ENCODE measurements around the gene DCAF8.

Gene DCAF8

DNA sequence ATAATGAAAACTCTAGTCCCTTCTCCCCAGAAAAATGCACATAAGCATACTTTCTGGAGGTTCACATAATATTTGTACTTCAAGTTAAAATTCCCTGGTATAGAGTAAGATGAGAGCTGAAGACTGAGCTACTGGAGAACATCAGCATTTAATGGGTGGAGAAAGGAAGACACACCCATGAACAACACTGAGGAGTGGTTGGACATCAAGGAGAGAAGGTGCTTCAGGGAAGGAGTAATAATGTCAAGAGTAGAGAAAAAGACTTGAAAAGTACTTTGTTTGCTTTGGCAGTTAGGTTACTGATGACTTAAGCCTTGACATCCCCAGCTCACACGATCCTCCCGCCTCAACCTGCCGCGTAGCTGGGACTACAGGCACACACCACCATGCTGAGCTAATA, 35.3 kb downstream of the DCAF8 start (continued):
- TF ChIP-seq, protein P1, sequence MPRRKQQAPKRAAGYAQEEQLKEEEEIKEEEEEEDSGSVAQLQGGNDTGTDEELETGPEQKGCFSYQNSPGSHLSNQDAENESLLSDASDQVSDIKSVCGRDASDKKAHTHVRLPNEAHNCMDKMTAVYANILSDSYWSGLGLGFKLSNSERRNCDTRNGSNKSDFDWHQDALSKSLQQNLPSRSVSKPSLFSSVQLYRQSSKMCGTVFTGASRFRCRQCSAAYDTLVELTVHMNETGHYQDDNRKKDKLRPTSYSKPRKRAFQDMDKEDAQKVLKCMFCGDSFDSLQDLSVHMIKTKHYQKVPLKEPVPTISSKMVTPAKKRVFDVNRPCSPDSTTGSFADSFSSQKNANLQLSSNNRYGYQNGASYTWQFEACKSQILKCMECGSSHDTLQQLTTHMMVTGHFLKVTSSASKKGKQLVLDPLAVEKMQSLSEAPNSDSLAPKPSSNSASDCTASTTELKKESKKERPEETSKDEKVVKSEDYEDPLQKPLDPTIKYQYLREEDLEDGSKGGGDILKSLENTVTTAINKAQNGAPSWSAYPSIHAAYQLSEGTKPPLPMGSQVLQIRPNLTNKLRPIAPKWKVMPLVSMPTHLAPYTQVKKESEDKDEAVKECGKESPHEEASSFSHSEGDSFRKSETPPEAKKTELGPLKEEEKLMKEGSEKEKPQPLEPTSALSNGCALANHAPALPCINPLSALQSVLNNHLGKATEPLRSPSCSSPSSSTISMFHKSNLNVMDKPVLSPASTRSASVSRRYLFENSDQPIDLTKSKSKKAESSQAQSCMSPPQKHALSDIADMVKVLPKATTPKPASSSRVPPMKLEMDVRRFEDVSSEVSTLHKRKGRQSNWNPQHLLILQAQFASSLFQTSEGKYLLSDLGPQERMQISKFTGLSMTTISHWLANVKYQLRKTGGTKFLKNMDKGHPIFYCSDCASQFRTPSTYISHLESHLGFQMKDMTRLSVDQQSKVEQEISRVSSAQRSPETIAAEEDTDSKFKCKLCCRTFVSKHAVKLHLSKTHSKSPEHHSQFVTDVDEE (CRISPR knock-in tag; IDR thresholded peaks at IDR 0.05), result no peak
- TF ChIP-seq PPARA (CRISPR knock-in tag; IDR thresholded peaks at IDR 0.05; ENCODE audit: borderline replicate concordance) (no peak), SNAI2 (CRISPR knock-in tag; IDR thresholded peaks at IDR 0.05) (no peak)

DNA sequence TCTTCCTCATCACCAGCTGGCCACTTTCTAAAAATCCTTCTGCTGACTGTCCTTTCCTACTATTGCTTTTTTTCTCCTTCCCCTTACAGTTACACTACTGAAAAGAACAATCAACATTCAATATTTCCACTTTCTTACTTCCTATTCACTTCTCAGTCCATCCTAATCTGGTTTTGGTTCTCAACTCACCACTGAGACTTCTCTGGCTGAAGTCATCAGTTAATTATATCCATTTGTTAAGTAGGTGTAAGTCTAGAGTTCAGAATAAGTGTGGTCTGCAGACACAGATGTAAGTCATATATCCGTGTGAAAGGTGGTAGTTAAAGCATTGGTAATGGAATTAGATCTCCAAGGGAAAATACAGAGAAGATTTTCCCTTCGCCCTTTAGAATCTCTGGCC, 35.7 kb downstream of the DCAF8 start:
- no peak for ATAC-seq
- TF ChIP-seq GLIS3 (CRISPR knock-in tag; IDR thresholded peaks at IDR 0.05) (no peak), ZNF8 (CRISPR knock-in tag; IDR thresholded peaks at IDR 0.05) (no peak), ZFP3 (CRISPR knock-in tag; IDR thresholded peaks at IDR 0.05) (no peak), ESRRG (CRISPR knock-in tag; IDR thresholded peaks at IDR 0.05) (no peak), BACH2 (CRISPR knock-in tag; IDR thresholded peaks at IDR 0.05; ENCODE audit: borderline replicate concordance) (no peak), SNAI2 (CRISPR knock-in tag; IDR thresholded peaks at IDR 0.05) (no peak), ZNF565 (CRISPR knock-in tag; conservative IDR thresholded peaks at IDR 0.05; ENCODE audit: low read depth) (no peak), ISL1 (CRISPR knock-in tag; IDR thresholded peaks at IDR 0.05) (no peak), ARNTL (CRISPR knock-in tag; IDR thresholded peaks at IDR 0.05; ENCODE audit: borderline replicate concordance, low read depth) (no peak)
- TF ChIP-seq, protein P2, sequence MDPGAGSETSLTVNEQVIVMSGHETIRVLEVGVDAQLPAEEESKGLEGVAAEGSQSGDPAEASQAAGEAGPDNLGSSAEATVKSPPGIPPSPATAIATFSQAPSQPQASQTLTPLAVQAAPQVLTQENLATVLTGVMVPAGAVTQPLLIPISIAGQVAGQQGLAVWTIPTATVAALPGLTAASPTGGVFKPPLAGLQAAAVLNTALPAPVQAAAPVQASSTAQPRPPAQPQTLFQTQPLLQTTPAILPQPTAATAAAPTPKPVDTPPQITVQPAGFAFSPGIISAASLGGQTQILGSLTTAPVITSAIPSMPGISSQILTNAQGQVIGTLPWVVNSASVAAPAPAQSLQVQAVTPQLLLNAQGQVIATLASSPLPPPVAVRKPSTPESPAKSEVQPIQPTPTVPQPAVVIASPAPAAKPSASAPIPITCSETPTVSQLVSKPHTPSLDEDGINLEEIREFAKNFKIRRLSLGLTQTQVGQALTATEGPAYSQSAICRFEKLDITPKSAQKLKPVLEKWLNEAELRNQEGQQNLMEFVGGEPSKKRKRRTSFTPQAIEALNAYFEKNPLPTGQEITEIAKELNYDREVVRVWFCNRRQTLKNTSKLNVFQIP (CRISPR knock-in tag; IDR thresholded peaks at IDR 0.05; ENCODE audit: borderline replicate concordance, low read depth), result no peak
- TF ChIP-seq, protein P1 (CRISPR knock-in tag; IDR thresholded peaks at IDR 0.05), result no peak
- TF ChIP-seq, protein P3, sequence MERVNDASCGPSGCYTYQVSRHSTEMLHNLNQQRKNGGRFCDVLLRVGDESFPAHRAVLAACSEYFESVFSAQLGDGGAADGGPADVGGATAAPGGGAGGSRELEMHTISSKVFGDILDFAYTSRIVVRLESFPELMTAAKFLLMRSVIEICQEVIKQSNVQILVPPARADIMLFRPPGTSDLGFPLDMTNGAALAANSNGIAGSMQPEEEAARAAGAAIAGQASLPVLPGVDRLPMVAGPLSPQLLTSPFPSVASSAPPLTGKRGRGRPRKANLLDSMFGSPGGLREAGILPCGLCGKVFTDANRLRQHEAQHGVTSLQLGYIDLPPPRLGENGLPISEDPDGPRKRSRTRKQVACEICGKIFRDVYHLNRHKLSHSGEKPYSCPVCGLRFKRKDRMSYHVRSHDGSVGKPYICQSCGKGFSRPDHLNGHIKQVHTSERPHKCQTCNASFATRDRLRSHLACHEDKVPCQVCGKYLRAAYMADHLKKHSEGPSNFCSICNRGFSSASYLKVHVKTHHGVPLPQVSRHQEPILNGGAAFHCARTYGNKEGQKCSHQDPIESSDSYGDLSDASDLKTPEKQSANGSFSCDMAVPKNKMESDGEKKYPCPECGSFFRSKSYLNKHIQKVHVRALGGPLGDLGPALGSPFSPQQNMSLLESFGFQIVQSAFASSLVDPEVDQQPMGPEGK (CRISPR knock-in tag; IDR thresholded peaks at IDR 0.05; ENCODE audit: borderline replicate concordance), result no peak
- TF ChIP-seq, protein P4, sequence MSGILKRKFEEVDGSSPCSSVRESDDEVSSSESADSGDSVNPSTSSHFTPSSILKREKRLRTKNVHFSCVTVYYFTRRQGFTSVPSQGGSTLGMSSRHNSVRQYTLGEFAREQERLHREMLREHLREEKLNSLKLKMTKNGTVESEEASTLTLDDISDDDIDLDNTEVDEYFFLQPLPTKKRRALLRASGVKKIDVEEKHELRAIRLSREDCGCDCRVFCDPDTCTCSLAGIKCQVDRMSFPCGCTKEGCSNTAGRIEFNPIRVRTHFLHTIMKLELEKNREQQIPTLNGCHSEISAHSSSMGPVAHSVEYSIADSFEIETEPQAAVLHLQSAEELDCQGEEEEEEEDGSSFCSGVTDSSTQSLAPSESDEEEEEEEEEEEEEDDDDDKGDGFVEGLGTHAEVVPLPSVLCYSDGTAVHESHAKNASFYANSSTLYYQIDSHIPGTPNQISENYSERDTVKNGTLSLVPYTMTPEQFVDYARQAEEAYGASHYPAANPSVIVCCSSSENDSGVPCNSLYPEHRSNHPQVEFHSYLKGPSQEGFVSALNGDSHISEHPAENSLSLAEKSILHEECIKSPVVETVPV (CRISPR knock-in tag; IDR thresholded peaks at IDR 0.05), result no peak

DNA sequence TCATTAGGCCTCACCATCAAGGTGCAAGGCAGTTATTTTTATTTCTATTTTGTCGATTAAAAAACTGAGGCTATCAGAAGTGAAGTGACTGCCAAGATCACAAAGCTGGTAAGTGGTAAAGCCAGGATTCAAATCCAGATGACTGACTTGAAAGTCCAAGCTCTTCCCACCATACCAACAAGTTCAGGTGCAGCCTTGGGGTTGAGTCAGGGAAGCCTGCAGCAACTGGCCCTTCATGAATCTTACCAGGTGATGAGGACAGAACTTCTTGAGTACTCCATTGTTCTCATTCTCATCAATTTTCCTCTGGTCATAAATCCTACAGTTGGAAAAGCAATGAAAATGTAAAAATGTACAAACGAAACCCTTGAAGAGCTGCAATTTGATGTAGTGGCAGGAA, 37.0 kb downstream of the DCAF8 start:
- no peak for TF ChIP-seq BACH2 (CRISPR knock-in tag; IDR thresholded peaks at IDR 0.05; ENCODE audit: borderline replicate concordance)
- no peak for TF ChIP-seq ZNF565 (CRISPR knock-in tag; conservative IDR thresholded peaks at IDR 0.05; ENCODE audit: low read depth)
- TF ChIP-seq ARNTL (CRISPR knock-in tag; IDR thresholded peaks at IDR 0.05; ENCODE audit: borderline replicate concordance, low read depth), result no peak
- no peak for TF ChIP-seq GLIS3 (CRISPR knock-in tag; IDR thresholded peaks at IDR 0.05)
- TF ChIP-seq ZNF8 (CRISPR knock-in tag; IDR thresholded peaks at IDR 0.05), result no peak
- TF ChIP-seq RARB (CRISPR knock-in tag; IDR thresholded peaks at IDR 0.05), result no peak
- no peak for ATAC-seq

DNA sequence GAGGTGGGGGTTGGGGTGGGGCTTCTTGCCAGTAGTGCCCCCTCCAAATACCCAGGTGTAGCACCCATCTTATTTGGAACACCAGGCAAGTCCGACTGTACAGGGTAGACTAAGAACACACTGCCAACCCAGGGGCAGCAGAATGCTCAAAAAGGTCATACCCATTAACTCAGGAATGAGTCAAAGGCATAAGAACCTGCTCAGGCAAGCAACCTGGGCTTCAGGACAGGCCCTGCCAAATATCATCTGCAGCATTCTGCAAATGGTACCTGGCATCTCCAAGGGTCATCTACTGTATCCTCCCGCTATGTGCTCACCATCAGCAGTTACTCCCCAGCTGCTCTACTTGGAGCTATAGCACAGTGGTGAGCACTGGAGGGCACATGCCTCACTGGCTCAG, 37.7 kb downstream of the DCAF8 start:
- TF ChIP-seq, protein P2 (CRISPR knock-in tag; IDR thresholded peaks at IDR 0.05; ENCODE audit: borderline replicate concordance, low read depth), result no peak
- TF ChIP-seq, protein P1 (CRISPR knock-in tag; IDR thresholded peaks at IDR 0.05), result no peak
- TF ChIP-seq ISL1 (CRISPR knock-in tag; IDR thresholded peaks at IDR 0.05) (no peak), GLIS3 (CRISPR knock-in tag; IDR thresholded peaks at IDR 0.05) (no peak), TOX (CRISPR knock-in tag; IDR thresholded peaks at IDR 0.05; ENCODE audit: borderline replicate concordance) (no peak)
- TF ChIP-seq, protein P5, sequence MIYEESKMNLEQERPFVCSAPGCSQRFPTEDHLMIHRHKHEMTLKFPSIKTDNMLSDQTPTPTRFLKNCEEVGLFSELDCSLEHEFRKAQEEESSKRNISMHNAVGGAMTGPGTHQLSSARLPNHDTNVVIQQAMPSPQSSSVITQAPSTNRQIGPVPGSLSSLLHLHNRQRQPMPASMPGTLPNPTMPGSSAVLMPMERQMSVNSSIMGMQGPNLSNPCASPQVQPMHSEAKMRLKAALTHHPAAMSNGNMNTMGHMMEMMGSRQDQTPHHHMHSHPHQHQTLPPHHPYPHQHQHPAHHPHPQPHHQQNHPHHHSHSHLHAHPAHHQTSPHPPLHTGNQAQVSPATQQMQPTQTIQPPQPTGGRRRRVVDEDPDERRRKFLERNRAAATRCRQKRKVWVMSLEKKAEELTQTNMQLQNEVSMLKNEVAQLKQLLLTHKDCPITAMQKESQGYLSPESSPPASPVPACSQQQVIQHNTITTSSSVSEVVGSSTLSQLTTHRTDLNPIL (CRISPR knock-in tag; IDR thresholded peaks at IDR 0.05; ENCODE audit: low read depth), result no peak
- no peak for ATAC-seq
